Ishikawa (cell line): ENCODE results near the gene P2RY4.

Experiments
- CREB1 ChIP-seq: IDR thresholded peaks from 2 replicates; pipeline ENCODE4 v1.6.1; 2012; ENCODE audit warnings: low read depth
- EGR1 ChIP-seq: IDR thresholded peaks from 2 replicates; pipeline ENCODE4 v1.6.1; 2012
- FOXM1 ChIP-seq: IDR thresholded peaks from 2 replicates; pipeline ENCODE4 v1.6.1; 2012; ENCODE audit warnings: low read depth, borderline replicate concordance
- RAD21 ChIP-seq: IDR thresholded peaks from 2 replicates; pipeline ENCODE4 v1.6.1; 2012; ENCODE audit warnings: low read depth
- REST ChIP-seq: IDR thresholded peaks from 2 replicates; pipeline ENCODE4 v1.6.1; 2012; ENCODE audit warnings: low read depth, mild to moderate bottlenecking
- TAF1 ChIP-seq: IDR thresholded peaks from 2 replicates; pipeline ENCODE4 v1.6.1; 2012; ENCODE audit warnings: low read depth, mild to moderate bottlenecking
- TCF12 ChIP-seq: IDR thresholded peaks from 2 replicates; pipeline ENCODE4 v1.6.1; 2012; ENCODE audit warnings: low read depth
- TEAD4 ChIP-seq: IDR thresholded peaks from 2 replicates; pipeline ENCODE4 v1.6.1; 2012
- YY1 ChIP-seq: IDR thresholded peaks from 2 replicates; pipeline ENCODE4 v1.6.1; 2012; ENCODE audit warnings: low read depth

The P2RY4 gene

GRCh38 chrX:70219938-70220764 is 39.9 kb downstream of the P2RY4 start:
- TF ChIP-seq EGR1: no peak
- TF ChIP-seq TAF1: no peak
- TF ChIP-seq RAD21: no peak
- TF ChIP-seq YY1: no peak
- TF ChIP-seq REST: no peak

- no peak for TF ChIP-seq EGR1
- TF ChIP-seq YY1: no peak
- no peak for TF ChIP-seq TEAD4
- no peak for TF ChIP-seq TAF1
- TF ChIP-seq TCF12: no peak
- TF ChIP-seq CREB1: no peak
- TF ChIP-seq FOXM1: no peak
Observed at GRCh38 chrX:70208479-70208878, 51.5 kb downstream of the P2RY4 start.
